Right hindlimb (tissue), 1 donor: ENCODE results near the gene EDC3.
"Not testable (repeated sequence)": the region's sequence is repeated elsewhere in the genome, so short reads cannot be mapped to it uniquely, and the experiment has no call there.

Source experiments
- DNase-seq: peaks from one replicate; pipeline ENCODE4 v3.0.0-alpha.2; 2018

Gene EDC3

GRCh38 chr15:74648051-74648842, 47.6 kb downstream of the EDC3 start:
- no peak for DNase-seq

- DNase-seq = no peak
These were observed 49.3 kb downstream of the EDC3 start for GRCh38 chr15:74646480-74646879.

GRCh38 chr15:74643665-74644204, 52.1 kb downstream of the EDC3 start:
- no peak for DNase-seq

- DNase-seq = no peak
These were observed 52.8 kb downstream of the EDC3 start for GRCh38 chr15:74642734-74643664.

- DNase-seq = no peak
These were observed 53.5 kb downstream of the EDC3 start for GRCh38 chr15:74642348-74642733.

GRCh38 chr15:74641151-74641550, 54.7 kb downstream of the EDC3 start:
- no peak for DNase-seq

- no peak for DNase-seq
These were observed 58.8 kb downstream of the EDC3 start for GRCh38 chr15:74636984-74637383.

GRCh38 chr15:74635228-74635627, 60.6 kb downstream of the EDC3 start:
- DNase-seq = no peak

- DNase-seq = no peak
These were observed 62.0 kb downstream of the EDC3 start for GRCh38 chr15:74633781-74634180.

- DNase-seq = no peak
These were observed 63.2 kb downstream of the EDC3 start for GRCh38 chr15:74632601-74633000.

- DNase-seq = peak; percentile 74
These were observed 63.8 kb downstream of the EDC3 start for GRCh38 chr15:74631935-74632560.

GRCh38 chr15:74631408-74631807, 64.4 kb downstream of the EDC3 start:
- no peak for DNase-seq

GRCh38 chr15:74631087-74631385, 64.8 kb downstream of the EDC3 start:
- DNase-seq = no peak

- no peak for DNase-seq
These were observed 65.3 kb downstream of the EDC3 start for GRCh38 chr15:74630284-74631086.

GRCh38 chr15:74629696-74630095, 66.1 kb downstream of the EDC3 start:
- DNase-seq = not testable (repeated sequence)

- DNase-seq = peak; percentile 21
These were observed 66.9 kb downstream of the EDC3 start for GRCh38 chr15:74628949-74629348.

- no peak for DNase-seq
These were observed 67.6 kb downstream of the EDC3 start for GRCh38 chr15:74628199-74628598.

- no peak for DNase-seq
These were observed 68.1 kb downstream of the EDC3 start for GRCh38 chr15:74627766-74628165.

- DNase-seq = peak; percentile 14
These were observed 68.8 kb downstream of the EDC3 start for GRCh38 chr15:74626752-74627692.

GRCh38 chr15:74626336-74626735, 69.5 kb downstream of the EDC3 start:
- DNase-seq = no peak

- DNase-seq = no peak
These were observed 70.1 kb downstream of the EDC3 start for GRCh38 chr15:74625693-74626092.
